ENCODE data around the gene AIG1.

GRCh38 chr6:143193571-143194094 lies 132.9 kb downstream of the AIG1 start:
- TF ChIP-seq, protein P1, sequence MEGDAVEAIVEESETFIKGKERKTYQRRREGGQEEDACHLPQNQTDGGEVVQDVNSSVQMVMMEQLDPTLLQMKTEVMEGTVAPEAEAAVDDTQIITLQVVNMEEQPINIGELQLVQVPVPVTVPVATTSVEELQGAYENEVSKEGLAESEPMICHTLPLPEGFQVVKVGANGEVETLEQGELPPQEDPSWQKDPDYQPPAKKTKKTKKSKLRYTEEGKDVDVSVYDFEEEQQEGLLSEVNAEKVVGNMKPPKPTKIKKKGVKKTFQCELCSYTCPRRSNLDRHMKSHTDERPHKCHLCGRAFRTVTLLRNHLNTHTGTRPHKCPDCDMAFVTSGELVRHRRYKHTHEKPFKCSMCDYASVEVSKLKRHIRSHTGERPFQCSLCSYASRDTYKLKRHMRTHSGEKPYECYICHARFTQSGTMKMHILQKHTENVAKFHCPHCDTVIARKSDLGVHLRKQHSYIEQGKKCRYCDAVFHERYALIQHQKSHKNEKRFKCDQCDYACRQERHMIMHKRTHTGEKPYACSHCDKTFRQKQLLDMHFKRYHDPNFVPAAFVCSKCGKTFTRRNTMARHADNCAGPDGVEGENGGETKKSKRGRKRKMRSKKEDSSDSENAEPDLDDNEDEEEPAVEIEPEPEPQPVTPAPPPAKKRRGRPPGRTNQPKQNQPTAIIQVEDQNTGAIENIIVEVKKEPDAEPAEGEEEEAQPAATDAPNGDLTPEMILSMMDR (IDR thresholded peaks at IDR 0.05), result no peak
- no peak for TF ChIP-seq EZH2phosphoT487 (IDR thresholded peaks at IDR 0.05)
